CD4-positive, alpha-beta T cell treated with Interleukin-17A for 4 hours (primary cell): ENCODE measurements around the gene CACNA2D1.

ENCODE experiments used
- DNase-seq: peaks from one replicate; pipeline ENCODE4 v3.0.0-alpha.2; 2020; ENCODE audit warnings: mixed read lengths

Gene CACNA2D1

GRCh38 chr7:82211333-82211732 lies 232.2 kb downstream of the CACNA2D1 start:
- no peak for DNase-seq

DNA sequence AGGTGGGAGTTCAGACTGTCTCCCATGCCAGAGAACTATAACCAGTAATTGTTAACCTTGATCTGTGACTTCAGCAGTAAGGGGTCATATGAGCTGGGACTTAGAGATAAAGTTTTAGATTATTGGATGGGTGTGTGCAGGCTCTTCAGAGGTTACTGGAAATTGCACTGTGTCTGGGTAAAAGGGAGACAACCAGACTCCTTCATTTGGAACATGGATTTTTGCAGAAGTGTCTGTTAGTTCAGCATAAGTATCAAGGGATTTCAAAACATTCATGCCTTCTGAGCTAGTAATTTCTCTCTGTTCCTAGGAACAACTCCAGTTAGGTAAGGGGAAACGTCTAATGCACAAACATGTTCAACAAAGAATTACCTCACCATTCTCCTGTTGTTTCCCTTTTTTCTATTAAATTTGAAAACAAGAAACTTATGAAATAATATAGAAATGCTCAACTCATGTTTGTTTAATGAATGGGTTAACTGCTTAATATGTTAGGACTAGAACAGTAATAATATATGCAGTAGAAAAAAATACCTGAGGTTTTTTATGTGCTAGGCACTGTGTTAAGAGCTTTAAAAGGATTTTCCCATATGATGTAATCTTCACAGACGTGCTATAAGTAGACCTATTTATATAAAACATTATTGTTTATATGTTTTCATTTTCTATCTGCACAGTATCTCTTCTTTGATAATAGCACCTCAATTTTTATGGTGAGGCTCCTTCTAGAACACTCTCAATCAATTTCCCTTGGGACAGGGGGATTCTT lies 233.0 kb downstream of the CACNA2D1 start:
- no peak for DNase-seq

- no peak for DNase-seq
Measured at GRCh38 chr7:82209179-82209747, 234.3 kb downstream of the CACNA2D1 start.

DNA sequence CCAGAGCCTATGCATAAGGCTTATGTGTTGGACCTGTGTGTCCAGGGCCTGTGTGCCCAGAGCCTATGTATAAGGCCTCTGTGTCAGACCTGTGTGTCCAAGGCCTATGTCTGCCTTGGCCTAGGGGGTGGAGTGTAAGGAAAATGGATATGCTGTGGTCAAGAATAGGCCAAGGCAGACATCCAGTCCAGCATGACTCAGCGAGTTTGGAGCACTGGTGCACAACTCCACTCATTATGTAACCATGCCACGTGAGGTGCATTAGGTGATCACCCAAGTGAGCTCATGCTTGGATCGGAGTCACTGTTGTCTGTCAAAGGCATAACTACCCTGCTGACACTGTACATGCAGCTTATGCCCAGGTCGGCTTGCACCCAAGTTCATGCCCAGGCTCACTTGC lies 238.9 kb downstream of the CACNA2D1 start:
- DNase-seq: no peak

- DNase-seq: no peak
Measured at GRCh38 chr7:82202965-82203364, 240.6 kb downstream of the CACNA2D1 start.

DNA sequence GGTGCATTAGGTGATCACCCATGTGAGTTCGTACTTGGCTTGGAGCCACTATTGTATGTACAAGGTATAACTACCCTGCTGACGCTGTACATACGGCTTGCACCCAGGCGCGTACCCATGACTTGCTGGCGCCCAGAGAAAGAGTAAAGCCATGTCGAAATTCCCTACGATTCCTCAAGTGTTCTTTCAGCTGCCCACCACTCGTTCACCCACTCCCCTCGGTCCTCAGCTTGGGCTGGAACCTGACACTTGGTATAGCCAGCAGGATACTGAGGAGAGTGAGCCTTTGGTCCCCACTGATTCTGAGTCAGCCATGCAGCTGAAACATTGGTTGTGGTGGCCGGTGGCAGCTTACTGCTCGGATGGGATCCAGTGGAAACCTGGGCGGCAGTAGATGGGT lies 241.5 kb downstream of the CACNA2D1 start:
- DNase-seq: no peak

DNA sequence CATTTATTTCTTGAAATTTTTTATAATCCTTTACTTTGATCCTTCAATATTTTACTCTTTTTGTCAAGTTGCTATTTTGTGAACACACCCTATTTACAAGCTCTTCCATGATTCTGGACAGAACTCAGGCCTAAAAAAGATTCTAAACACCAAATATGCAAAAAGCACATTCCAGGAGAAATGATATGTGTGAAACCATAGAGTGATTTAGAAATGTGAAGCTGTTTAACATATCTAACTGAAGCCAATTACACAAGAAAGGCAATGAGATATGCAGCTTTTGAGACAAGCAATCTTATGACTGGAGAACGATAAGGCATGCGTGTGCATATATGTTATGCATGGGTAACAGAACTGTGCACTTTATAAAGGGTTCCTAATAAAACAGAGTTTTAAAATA lies 243.0 kb downstream of the CACNA2D1 start:
- no peak for DNase-seq

- DNase-seq: no peak
Measured at GRCh38 chr7:82194016-82194643, 249.4 kb downstream of the CACNA2D1 start.

DNA sequence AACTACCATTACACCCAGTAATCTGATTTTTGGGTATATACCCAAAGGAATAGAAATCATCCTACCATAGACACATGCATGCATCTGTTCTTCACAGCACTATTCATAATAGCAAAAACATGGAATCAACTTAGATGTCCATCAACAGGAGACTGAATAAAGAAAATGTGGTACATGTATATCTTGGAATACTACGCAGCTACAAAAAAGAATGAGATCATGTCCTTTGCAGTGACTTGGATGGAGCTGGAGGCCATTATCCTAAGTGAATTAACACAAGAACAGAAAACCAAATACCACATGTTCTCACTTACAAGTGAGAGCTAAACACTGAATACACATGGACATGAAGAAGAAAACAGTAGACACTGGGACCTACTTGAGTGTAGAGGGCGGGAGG lies 254.9 kb downstream of the CACNA2D1 start:
- DNase-seq: no peak

- no peak for DNase-seq
Measured at GRCh38 chr7:82185443-82185842, 258.1 kb downstream of the CACNA2D1 start.

GRCh38 chr7:82183634-82184033 lies 259.9 kb downstream of the CACNA2D1 start:
- no peak for DNase-seq

- DNase-seq: no peak
Measured at GRCh38 chr7:82179311-82179710, 264.3 kb downstream of the CACNA2D1 start.

GRCh38 chr7:82175319-82175718 lies 268.3 kb downstream of the CACNA2D1 start:
- DNase-seq: no peak

DNA sequence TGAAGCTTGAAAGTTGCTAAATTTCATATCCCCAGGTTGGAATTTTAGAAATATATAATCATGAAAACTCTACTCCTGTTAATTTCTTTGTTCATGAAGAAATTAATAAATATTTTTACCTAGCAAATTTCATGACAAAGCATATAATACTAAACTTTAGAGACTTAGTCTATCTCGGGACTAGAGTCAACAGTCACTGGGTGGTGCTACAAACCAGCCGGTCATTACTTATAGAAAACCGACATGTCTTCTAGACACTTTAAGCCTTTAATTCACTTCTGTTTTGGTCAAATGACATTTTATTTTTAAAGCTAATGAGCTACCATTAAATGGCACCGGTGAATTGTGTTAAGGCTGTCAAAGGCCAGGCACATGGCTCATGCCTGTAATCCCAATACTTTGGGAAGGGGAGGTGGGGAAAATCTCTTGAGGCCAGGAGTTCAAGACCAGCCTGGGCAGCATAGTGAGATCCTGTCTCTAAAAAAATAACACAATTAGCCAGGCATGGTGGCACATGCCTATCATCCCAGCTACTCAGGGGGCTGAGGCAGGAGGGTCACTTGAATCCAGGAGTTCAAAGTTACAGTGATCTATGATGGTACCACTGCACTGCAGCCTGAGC lies 270.1 kb downstream of the CACNA2D1 start:
- DNase-seq: no peak

DNA sequence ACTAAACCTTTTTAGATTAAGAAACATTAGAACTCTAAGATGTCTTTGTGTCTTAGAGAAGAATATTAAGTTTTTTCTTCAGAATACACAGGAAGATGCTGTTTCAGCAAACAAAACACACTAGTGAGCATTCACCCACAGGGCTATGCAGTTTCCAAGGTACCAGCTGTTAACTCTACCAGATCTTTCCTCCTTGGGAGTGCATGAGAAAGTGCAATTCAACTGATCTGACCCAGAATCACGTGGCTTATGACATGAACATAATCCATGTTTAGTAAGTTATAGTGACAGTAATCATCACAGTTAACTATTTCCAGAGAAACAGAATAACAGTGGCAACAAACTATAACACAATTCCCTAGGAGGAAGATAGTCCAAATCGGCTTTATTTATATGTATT lies 270.7 kb downstream of the CACNA2D1 start:
- no peak for DNase-seq

GRCh38 chr7:82172017-82172416 lies 271.6 kb downstream of the CACNA2D1 start:
- DNase-seq: no peak

DNA sequence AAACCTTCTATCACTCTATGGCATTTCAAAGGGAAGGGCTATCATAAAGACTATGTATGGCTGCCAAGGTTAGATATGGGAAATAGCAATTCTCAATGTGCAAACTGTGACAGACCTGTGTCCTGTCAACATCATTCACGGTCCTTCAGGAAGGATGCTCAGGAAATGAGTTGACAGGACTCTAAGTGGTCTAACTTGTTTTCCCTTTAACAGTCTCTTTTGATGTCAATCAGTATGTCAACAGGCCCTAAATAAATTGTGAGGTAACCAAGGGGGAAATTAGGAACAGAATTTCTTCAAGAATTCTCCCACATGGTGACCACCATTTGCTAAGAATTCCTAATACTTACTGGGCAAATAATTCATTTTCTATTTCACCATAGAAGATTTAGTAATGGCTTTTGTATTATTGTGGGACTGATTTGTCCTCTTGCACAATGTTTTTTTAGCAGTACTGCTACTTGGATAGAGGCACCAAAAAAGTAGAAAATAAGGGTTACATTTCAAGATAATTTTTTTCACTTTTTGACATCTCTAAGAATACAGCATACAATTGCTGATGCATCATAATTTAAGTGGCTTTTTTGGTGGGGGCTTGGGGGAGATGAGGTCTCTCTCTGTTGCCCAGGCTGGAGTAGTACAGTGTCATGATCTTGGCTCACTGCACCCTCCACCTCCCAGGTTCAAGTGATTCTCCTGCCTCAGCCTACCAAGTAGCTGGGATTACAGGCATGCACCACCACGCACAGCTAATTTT lies 275.8 kb downstream of the CACNA2D1 start:
- DNase-seq: no peak

GRCh38 chr7:82166260-82167015 lies 277.1 kb downstream of the CACNA2D1 start:
- DNase-seq: no peak

GRCh38 chr7:82164813-82165212 lies 278.8 kb downstream of the CACNA2D1 start:
- DNase-seq: no peak

- no peak for DNase-seq
Measured at GRCh38 chr7:82164410-82164809, 279.2 kb downstream of the CACNA2D1 start.

- DNase-seq: no peak
Measured at GRCh38 chr7:82163586-82163985, 280.0 kb downstream of the CACNA2D1 start.

DNA sequence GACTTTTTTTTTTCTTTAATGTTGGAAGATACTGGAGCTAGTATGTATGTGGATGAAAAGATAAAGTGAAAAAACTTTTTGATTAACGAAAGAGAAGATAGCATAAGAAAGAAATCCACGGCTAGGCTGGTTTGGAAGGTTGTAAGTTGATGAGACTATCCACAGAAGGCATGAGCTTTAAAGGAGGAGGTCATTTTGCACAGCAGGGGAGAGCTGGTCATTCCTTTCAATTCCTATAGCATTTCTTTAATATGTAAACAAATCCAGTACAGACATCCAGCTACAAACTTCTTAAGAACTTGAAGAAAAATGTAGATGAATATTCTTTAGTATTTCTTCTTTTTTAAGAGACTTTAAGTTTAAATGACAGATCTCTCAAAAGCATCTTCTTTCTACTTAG lies 281.3 kb downstream of the CACNA2D1 start:
- DNase-seq: no peak
